COLO829 (cell line): ENCODE data around the gene KCNK4.
A peak's percentile ranks its signal among the peaks of the same experiment; 100 is the strongest.

Experiments
- DNase-seq: peaks from one replicate; pipeline ENCODE4 v3.0.0; 2012; ENCODE audit warnings: low spot score

The KCNK4 gene

DNA sequence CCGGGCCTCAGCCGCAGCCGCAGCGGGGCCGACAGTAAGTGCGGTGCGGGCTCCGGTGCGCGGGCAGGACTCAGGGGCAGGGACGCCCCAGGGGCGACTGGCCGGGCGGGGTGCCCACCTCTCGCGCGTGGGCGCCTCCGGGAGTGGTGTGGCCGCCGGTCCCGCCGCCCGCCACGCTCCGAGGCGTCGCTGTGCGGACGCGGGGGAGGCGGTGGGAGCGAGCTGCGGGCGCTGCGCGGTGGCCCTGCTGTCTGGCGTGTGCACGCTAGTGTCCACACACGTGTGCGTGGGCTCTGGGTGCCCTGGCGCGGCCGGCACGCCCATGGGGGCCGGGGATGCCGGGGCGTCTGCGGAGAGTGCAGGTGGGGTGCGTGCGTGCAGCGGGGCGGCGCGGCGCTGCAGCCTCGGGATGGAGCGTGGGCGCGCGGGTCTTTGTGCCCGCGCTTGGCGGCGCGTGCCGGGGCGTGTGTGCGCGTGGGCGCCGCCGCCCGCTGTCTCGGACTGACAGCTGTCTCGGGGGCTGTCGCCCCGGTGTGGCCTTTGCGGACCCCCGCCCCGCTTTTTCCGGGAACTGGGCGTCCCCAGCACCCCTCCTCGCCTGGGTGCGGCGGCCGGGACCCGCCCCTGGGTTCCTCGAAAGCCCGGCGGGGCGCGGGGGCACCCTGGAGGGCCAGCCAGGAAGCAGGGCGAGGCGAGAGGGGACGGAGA is 804 bp downstream of the KCNK4 start:
- DNase-seq: no peak

GRCh38 chr11:64292460-64293254 is 1.6 kb downstream of the KCNK4 start:
- no peak for DNase-seq

GRCh38 chr11:64294774-64295173 is 3.7 kb downstream of the KCNK4 start:
- no peak for DNase-seq

DNA sequence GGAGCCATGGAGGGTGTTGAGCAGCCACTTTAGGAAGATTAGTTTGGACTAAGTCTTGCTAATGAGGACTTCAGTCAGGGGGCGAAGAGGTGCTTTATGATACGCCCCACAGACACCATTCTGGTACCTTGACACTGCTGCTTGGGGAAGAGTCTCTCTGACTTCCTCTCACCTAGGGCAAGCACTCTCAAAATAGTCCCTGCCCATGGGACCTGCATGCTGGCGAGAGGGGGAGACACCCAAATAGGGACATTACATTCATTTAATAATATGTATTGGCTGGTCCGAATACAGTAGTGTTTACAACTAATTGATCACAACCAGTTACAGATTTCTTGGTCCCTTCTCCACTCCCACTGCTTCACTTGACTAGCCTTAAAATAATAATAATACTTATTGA is 4.7 kb downstream of the KCNK4 start:
- DNase-seq: no peak

GRCh38 chr11:64296236-64296635 is 5.1 kb downstream of the KCNK4 start:
- DNase-seq: no peak

- no peak for DNase-seq
Observed at GRCh38 chr11:64296830-64297698, 6.0 kb downstream of the KCNK4 start.

DNA sequence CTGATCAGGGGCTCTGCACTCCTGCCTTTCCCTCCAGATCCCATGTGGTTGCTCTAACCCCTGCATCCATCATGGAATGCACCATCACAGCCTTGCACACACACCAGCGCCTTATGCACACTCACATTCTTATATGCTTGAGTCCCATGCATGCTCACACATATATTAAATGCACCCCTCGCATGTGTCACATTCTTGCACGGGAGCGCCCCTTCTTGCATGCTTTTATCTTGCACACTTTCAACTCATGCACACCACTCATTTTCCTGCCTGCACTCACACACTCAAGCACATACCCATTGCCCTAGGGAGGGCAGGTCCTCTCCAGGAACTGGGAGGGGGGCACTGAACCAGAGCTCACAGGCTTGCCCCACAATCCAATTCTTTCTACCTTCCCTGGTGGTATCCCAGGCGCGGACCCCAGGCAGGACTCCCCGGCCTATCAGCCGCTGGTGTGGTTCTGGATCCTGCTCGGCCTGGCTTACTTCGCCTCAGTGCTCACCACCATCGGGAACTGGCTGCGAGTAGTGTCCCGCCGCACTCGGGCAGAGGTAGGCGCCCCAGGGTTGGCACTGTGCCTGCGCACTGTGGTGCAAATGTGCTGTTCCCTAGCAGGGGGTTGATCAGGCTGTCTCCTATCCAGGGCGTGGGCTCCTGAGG is 6.7 kb downstream of the KCNK4 start:
- DNase-seq: no peak

GRCh38 chr11:64298966-64299846 is 8.1 kb downstream of the KCNK4 start:
- DNase-seq: no peak

GRCh38 chr11:64299847-64300648 is 8.9 kb downstream of the KCNK4 start, which contains the start of gene CATSPERZ:
CATSPERZ (plus strand) TSS chr11:64300358; CDS start chr11:64300411, 53 bp downstream.
- DNase-seq: no peak

DNA sequence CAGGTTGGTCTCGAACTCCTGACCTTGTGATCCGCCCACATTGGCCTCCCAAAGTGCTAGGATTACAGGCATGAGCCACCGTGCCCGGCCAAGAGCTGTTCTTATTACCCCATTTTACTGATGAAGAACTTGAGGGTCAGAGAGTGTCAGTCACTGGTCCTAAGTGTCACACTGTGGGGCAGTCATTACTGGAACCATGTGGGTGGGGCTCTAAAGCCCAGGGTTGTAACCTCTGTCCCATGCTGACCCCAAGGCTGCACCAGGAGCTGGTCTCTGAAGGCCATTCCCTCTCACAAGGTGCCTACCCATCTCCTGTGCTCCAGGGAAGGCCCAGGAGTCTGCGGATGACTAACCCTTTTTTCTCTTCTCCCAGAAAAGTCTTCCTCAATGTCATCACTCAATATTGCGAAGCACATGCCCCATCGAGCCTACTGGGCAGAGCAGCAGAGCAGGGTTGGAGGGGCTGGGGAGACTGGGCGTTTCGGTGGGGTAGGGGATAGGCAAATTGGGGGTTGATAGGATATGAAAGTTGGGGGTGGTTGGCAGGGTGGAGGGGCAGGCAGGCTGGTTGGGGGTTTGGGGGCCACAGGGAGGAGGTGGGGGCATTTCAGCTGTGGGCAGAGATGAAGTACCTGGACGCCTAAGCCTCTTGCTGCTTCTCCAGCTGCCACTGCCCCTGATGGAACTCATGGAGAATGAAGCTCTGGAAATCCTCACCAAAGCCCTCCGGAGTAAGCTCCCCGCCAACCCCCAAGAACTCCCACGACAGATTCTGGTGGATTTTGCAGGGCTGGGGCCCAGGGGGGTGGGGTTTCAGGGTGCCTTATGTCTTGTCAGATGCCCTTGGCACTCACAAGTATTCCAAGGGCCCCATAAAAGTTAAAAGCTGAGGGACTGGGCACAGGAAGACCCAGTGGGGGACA is 12.3 kb downstream of the KCNK4 start:
- no peak for DNase-seq

DNA sequence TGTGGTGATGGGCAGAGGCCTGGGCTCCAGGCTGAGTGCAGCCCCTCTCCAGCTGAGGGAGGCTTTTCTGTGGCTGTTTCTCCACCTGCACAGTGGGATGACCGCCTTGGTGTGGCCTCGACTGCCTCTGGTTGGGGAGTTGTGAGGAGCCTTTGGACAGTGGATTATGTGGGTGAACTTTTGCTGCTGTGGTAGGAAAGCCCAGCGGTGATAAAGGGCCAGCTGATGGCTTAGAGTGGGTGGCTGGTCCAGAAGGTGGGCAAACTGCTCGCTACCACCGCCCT is 12.9 kb downstream of the KCNK4 start:
- DNase-seq: no peak

DNA sequence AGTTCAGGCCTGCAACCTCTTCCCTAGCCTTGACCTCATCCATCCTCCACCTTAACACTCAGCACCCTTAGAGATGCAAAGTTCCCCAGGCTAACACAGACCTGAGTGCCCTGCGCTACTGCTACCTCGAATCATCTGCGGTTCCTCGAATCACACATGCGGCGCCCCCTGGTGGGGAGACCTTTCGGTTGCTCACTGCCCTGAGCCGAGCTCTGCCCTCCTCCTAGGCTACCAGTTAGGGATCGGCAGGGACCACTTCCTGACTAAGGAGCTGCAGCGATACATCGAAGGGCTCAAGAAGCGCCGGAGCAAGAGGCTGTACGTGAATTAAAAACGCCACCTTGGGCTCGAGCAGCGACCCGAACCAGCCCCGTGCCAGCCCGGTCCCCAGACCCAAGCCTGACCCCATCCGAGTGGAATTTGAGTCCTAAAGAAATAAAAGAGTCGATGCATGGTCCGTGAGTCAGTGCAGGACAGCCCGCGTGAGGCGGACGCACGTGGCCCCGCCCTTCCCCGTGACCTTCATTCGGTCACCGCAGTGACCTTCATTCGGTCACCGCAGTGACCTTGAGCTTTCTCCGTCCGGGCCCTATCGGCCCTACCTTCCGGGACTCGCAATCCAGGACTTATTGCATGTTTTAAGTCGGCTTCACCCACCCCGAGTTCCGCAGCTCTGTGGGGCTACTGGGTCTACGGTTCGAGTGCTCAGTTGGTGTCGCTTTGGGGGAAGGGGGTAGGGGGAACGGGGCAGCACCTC is 13.4 kb downstream of the KCNK4 start:
- peak; percentile 88 for DNase-seq

- DNase-seq: peak; percentile 99
Observed at GRCh38 chr11:64305075-64305690, 14.1 kb downstream of the KCNK4 start, which contains the start of gene ESRRA. ESRRA (plus strand) TSS chr11:64305524; CDS start chr11:64307180, 1,656 bp downstream.

DNA sequence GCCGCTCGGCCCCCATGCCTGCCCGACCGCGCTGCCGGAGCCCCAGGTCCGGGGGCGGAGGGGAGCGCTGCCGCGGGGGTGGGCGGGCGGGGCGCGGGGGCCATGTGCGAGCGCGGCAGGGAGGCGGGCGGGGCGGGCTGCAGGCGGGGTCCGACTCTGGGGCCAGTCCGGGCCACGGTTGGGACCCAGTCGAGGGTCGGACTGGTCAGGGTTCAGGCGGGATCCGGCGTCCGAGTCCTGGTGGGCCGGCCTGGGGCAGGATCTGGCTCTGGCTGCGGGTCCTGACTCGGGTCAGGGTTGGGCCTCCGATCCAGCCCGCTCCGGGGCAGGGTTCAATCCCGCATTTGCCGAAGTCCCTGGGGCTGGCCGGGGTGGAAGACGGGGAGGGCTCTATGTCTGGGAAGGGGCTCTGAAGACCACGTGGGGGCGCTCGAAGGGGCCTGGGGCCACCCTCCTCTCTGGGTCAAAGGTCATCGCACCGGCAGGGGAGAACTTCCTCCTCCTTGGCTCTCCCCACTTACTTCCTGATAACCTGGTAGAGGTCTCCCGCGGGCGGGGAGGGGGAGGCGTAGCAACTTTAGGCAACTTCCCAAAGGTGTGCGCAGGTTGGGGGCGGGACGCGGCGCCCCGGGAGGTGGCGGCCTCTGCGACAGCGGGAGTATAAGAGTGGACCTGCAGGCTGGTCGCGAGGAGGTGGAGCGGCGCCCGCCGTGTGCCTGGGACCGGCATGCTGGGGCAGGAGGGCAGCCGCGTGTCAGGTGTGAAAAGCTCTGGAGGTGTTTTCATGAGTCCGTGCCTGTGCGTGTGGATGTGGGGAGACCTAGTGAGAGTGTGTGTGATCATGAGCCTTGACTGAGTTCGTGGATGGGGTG is 14.8 kb downstream of the KCNK4 start:
- DNase-seq: no peak

DNA sequence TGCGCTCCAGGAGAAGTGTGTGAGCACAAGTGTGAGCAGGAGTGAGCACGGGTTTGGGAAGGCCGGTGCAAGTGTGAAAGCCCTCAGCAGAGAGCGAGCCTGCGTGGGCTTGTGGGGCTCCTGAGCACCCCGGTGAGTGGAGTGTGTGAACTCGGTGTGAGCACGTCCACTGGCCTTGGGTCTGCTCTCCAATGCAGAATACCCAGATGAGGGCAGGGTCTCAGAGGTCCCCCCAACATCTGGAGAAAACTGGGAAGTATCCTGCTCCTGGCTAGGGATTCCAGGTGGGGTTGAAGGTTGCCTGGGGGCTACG is 15.4 kb downstream of the KCNK4 start:
- no peak for DNase-seq

DNA sequence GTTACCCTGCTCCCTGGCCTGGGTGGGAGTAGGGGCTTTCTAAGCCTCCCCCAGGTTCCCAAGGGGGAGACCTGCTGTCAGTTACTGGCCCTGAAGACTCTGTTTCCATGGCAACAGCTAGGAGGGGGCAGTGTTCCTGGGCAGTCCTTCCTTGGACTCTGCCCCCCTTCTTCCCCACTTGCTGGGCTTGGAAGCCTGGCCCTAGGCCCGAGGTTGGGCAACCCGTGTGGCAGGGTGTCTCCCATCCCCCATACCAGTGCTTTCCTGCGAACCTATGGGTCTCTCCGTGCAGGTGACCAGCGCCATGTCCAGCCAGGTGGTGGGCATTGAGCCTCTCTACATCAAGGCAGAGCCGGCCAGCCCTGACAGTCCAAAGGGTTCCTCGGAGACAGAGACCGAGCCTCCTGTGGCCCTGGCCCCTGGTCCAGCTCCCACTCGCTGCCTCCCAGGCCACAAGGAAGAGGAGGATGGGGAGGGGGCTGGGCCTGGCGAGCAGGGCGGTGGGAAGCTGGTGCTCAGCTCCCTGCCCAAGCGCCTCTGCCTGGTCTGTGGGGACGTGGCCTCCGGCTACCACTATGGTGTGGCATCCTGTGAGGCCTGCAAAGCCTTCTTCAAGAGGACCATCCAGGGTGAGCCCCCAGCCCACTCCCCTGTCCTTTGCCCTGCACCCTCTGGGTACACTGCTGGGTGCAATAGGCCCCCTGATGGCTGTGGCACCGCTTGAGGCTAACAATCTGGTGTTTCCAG is 15.9 kb downstream of the KCNK4 start:
- DNase-seq: no peak
